Measurements from ENCODE around the gene DSG3.

GRCh38 chr18:31430554-31430953 lies 17.0 kb upstream of the DSG3 start:
- TF ChIP-seq ELF4 (IDR thresholded peaks at IDR 0.05) (no peak), SP1 (IDR thresholded peaks at IDR 0.05) (no peak), BHLHE40 (IDR thresholded peaks at IDR 0.05; ENCODE audit: borderline replicate concordance) (no peak), ARNT (IDR thresholded peaks at IDR 0.05) (no peak), ZNF384 (IDR thresholded peaks at IDR 0.05) (no peak), SUZ12 (IDR thresholded peaks at IDR 0.05) (no peak), TARDBP (IDR thresholded peaks at IDR 0.05) (no peak), CTBP1 (IDR thresholded peaks at IDR 0.05; ENCODE audit: borderline replicate concordance) (no peak)
